Neural cell (in vitro differentiated cells): ENCODE results near the gene EXOC2.

Experiments used
- EP300 ChIP-seq: fragments of 450-650 bp; conservative IDR thresholded peaks from 2 replicates; pipeline ENCODE4 v1.6.1; 2014; ENCODE audit warnings: antibody characterized with exemption, mild to moderate bottlenecking, moderate library complexity; ENCODE audit not compliant: poor library complexity, severe bottlenecking
- EZH2 ChIP-seq: fragments of 200-600, 300-800 bp; shearing (Covaris generic), sonication (generic); IDR thresholded peaks from 2 replicates; pipeline ENCODE4 v1.6.1; 2014; ENCODE audit warnings: antibody characterized with exemption, low read length, borderline replicate concordance, mild to moderate bottlenecking; ENCODE audit not compliant: insufficient read depth, poor library complexity, severe bottlenecking
- POLR2AphosphoS5 ChIP-seq: IDR thresholded peaks from 2 replicates; pipeline ENCODE4 v1.6.1; 2012
- TF ChIP-seq, protein P1 (sequence below): fragments of 450-650 bp; IDR thresholded peaks from 2 replicates; pipeline ENCODE4 v1.5.1; 2014; ENCODE audit warnings: antibody characterized with exemption, mild to moderate bottlenecking, moderate library complexity; ENCODE audit not compliant: poor library complexity, severe bottlenecking

- TF ChIP-seq, protein P1, sequence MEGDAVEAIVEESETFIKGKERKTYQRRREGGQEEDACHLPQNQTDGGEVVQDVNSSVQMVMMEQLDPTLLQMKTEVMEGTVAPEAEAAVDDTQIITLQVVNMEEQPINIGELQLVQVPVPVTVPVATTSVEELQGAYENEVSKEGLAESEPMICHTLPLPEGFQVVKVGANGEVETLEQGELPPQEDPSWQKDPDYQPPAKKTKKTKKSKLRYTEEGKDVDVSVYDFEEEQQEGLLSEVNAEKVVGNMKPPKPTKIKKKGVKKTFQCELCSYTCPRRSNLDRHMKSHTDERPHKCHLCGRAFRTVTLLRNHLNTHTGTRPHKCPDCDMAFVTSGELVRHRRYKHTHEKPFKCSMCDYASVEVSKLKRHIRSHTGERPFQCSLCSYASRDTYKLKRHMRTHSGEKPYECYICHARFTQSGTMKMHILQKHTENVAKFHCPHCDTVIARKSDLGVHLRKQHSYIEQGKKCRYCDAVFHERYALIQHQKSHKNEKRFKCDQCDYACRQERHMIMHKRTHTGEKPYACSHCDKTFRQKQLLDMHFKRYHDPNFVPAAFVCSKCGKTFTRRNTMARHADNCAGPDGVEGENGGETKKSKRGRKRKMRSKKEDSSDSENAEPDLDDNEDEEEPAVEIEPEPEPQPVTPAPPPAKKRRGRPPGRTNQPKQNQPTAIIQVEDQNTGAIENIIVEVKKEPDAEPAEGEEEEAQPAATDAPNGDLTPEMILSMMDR = no peak
- TF ChIP-seq POLR2AphosphoS5 (no peak), EP300 (no peak), EZH2 (no peak)
Observed at GRCh38 chr6:558959-559358, 134.0 kb downstream of the EXOC2 start.
